Stimulated activated CD4-positive, alpha-beta T cell treated with anti-CD3 and anti-CD28 coated beads, Interleukin-1b, Interleukin-23, amount 100 ng/mL, for 4 hours (primary cell): ENCODE measurements around the gene NME4.

ENCODE experiments used
- DNase-seq, 2 donors: peaks; one replicate each; pipeline ENCODE4 v3.0.0-alpha.2; 2020; ENCODE audit warnings: low read depth in 2 of 2

NME4 gene

DNA sequence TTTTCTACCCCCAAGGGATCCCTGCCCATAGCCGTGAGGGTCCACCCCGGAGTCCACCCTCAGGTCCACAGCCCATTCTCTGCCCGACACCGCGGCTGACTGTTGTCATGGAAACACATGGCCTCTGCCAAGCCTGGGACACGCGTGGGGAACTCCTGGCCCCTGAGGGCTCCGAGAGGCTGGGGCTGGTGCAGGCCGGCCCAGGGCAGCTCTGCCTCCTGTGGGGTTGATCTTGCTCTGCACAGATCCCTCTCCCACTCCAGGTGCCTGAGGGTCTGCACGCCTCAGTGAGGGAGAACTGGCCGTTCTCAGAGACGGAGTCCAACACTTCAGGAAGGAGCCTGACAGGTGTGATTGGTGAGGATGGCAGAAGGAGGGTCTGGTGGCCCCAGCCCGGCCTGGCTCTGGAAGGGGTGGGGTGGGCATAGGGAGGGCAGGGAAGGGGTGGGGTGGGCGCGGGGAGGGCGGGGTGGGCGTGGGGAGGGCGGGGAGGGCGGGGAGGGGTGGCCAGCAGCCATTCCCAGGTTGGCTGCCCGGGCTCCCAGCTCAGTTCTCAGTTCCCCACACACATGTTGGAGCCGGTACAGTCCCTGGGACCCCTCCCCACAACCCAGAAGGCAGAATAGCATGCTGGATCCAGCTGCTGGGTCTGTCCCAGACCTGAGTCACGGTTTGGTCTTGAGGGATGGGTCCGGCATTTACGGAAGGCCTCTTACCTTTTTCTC, 33.1 kb upstream of the NME4 start:
- DNase-seq, result no peak

DNA sequence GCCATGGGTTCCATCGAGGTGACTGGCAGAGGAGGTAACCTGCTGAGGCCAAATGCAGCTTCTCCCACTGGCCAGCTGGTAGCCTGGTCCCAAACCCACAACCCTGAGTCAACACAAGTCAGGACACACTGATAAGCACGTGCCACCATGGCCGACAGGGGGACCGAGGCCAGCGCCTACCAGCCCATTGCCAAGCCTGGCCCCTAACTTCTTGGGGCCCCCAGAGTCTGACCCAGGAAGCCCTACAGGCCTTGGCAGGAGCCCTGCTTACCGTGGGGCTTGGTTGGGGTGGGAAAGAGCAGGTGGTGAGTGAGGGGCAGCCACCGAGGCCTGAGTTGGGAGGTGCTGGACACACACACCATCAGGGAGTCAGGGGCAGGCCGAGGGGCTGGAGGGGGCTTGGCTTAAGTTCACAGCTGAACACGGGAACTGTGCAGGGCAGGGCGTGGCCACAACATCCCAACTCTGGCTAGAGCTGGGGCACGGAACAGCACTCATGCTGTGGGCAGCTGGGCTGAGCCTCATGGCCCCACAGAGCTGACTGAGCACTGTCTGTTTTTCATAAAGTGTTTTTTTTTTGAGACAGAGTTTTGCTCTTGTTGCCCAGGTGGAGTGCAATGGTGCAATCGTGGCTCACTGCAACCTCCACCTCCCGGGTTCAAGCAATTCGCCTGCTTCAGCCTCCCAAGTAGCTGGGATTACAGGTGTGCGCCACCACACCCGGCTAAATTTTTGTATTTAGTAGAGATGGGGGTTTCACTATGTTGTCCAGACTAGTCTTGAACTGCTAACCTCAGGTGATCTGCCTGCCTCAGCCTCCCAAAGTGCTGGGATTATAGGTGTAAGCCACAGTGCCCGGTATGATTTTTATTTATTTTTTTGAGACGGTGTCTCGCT, 32.2 kb upstream of the NME4 start:
- no peak for DNase-seq

DNA sequence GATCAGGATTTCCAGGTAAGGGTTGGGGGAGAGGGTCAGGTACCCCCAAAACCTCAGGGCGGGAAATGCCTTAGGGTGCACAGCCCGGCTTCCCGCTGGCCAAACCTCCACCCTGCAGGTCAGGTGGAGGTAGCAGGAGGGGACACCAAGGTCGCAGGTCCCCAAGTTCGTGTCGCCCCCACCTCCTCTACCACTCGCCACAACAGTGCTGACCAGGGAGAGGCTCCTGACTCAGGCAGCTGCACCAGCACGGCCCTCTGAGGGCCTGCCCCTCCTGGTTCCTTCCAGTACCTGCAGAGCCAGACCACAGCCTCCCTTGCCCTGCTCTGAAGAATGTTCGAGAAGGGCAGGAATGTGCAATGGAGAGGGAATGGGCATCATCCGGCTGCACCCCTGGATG, 30.5 kb upstream of the NME4 start:
- DNase-seq, result no peak

DNA sequence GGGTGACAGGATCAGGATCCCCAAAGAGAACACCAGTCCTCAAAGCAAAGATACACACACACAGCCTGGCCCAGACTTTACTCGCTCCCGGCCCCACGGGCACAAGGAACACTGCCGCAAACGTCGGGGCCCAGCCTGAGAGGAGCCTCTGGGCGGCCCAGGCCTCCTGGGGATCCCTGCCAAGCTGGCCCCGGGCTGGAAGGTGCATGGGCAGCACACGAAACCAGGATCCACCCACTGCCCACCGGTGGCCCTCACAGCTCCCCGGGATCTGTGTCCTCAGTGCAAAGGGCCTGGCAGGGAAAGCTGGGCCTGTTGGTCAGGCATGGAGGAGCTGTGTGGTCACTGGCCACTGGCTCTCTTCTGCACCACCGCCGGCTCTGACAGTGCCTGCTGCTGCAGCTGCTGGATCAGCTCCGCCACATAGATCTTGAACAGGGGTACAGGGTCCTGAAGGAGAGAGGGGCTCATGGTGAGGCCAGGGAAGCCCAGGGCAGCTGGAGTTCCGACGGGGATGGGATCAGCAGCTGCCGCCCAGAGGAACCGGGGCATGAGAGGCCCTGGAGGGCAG, 29.6 kb upstream of the NME4 start:
- no peak for DNase-seq

DNA sequence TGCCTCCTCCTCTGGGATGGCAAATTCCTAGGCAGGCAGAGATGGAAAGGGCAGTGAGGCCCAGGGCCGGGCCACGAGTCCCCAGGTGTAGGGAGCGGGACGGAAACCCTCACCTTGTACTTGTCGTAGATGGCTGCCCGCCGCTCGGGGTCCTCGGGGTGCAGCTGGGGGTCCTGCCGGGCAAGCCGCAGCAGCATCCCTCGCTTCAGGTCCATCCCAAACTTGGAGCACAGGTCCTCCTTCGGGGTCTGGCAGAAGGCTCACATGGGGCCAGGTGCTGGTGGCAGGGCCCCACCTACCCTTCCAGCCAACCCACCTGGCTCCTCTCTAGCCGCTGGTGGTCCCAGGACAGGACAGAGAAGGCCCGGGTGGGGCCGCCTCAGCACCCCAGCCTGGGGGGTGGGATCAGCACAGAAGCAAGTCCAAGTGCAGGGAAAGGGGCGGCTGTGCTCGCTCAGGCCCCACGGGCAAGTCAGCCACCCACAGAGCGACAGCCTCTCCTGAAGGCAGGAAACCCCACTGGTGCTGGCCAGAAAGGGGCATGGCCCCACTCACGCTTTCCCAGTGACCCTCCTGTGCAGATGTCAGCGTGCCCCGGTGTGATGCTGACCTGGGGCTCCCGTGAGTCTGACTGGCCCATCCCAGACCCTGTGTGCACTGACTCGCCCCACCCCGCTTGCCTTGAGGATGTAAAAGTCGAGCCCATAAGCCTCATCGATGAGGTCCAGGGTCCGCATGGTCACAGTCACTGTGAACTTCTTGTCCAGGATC, 28.4 kb upstream of the NME4 start:
- DNase-seq, result no peak

DNA sequence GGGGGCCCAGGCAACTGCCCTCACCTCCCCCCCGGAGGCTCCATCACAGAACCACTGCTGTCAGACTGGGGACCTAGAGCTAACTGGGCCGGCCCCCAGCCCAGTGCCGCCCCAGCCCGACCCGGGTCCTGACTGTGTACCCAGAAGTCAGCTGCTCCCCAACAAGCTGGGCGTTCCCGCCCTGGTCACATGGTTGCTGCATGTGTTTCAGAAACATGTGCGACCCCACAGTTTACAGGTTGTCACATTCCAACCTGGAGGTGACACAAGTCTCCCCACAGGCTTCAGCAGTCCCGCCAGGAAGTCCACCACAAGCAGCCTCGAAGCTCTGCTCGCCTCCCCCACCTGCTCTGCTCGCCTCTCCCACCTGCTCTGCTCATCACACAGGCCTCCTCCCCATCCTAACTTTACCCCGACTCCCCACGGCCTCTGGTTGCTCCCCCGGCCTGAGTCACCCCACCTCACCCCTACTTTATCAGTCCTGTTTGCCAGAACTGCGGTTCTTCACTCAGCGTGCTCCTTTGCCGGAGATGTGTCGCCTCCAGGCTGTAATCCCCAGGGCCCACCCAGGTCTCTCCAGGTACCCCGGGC, 27.6 kb upstream of the NME4 start:
- no peak for DNase-seq

DNA sequence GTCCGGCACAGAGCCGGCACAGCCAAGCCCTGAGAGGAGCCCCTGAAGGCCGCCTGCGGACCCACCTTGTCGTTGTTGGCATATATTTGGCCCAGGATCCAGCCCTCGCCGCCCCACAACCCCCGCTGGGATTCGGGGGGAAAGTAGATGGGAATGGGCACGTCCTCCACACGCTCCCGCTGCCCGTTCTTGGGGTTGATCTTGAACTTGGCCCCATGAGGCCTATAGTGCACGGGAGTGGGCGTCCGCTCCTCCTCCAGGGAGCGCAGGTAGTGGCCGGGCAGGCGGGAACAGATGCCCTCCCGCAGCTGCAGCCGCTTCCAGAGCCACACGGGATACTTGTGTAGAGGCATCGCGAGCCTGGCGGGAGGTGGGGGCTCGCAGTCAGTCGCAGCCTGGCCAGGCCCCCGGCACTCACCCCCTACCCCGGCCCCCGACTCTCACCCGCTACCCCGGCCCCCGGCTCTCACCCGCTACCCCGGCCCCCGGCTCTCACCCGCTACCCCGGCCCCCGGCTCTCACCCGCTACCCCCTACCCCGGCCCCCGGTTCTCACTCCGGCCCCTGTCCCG, 27.0 kb upstream of the NME4 start:
- DNase-seq, result no peak

DNA sequence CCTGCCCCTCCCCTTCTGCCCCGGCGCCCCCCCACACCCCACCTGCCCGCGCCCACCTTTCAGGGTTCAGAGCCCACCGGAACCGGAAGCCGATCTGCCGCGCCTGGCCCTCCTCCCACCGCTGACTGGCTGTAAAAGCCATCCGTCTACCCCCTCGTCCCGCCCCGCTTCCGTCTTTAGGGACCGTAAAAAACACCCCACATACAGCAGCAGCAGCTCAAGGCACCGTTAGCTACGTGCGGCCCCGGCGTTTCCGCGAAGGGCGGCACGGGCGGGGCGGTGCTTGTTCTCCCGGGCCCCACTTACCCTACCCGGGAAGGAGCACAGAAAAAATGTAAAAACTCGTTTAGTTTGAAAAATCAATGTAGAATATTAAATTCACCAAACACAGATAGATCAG, 26.6 kb upstream of the NME4 start, which contains the start of gene MRPL28:
TSS of gene MRPL28 (minus strand) at position 96 of the 400 bp plus-strand sequence. CDS start 320 bp downstream, outside the sequence.
- DNase-seq, result peak; percentile 89 to 91

DNA sequence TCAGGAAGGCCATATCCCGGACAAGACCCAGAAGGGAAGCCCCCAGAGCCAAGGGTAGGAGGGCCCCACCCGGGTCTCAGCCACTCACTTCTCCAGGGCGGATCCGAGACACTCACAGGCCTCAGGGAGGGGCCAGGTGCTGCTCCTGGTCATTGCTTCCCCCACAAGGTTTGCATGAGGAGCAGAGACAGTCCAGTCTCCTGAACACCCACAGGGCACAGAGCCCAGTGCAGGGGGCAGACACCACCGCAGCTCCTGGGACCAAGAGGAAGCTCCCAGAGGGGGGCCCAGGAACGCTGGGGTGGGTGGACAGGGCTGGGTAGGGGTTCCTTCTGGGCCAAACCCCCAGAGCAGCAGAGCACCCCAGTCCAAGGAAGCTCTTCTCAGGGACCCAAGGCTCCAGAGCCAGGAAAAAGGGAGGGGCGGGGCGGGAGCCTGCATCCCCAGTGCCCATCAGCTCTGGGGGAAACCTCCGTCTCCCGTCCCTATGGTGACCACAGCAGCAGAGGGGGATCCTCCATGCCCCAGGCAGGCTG, 26.0 kb upstream of the NME4 start:
- no peak for DNase-seq

DNA sequence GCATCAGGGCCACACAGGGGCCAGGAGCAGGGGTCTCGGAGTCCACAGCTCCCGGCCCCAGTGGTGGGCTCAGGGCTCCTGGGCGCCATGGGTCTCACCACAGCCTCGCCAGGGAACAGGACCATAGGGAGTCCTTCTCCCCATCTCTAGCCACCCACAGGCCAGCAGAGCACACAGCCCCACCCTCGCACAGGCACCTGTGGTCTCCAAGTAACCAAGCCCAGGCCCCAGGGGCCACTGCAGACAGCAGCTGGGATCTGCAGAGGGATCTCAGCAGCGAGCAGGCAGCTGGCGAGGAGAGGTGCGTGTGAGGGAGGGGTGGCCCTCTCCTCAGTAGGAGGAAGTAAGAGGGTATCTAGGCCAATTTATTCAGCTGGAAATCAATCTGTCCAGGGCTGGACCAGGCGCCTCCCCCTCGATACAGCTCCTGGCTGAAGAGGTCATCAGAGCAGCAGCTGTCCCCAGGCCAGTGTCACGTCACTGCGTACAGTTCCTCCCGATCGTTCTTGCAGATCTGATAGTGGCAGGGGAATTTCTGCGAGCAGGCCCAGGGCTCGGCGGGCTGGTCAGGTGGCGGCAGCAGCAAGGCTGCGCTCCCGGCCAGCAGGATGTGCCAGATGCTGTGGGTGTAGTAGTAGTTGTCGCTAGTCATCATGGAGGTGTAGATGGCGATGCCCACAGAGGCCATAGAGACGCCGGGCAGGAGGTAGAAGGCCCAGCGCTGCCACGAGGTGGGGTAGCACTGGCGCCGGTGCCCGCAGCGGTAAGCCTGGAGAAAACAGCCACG, 25.3 kb upstream of the NME4 start:
- DNase-seq, result no peak

DNA sequence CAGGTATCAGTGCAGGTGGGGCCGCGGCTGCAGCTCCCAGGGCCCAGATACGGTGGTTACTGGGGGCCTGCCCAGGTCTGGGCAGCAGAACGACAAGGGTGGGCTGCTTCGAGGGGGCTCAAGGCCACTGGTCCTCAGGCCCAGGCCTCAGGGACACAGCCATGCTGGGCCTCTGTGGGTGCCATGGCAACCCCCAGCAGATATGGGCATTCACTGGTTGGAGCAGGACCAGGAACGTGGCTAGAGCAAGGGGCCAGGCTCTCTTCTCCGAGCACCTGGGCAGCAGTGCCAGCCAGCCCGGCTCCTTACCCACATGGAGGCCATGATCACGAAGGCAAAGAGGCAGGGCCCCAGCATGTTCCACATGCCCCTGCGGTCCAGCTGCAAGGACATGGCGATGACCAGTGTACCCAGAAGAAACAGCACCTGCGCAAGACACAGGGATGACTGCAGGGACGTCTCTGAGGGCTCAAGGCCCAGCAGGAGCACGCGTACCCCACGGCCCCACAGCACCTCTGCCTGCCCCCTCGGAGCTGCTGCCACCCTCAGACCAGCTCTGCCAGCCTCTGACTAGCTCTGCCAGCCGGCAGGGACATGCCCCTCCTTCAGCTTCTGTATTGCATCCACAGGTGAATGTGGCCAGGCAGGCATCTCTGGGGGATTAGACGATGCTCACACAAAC, 24.6 kb upstream of the NME4 start:
- no peak for DNase-seq

DNA sequence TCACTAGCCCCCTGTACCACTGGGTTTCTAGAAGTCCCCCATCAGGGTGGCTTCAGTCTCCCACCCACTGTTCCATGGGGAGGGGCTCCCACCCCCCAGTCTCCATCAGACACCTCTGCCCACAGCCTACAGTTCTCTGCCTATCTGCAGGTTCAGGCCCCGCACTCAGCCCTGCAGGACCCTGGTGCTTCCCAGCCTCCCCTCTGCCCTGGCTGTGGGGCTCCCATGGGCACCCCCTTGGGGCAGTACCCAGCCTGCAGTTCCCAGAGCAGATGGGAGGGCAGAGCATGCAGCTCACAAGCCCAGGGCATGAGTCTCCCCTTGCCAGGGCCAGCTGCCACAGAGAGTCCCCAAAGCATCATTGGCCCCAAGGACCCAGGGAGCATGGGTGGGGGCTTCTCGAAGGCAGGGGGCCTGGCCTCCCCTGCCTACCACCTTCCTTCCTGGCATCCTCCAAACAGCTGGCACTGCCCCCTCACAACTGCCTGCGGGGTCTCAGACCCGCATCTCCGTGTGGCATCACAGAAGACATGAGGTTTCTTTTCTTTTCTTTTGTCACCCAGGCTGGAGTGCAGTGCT, 23.9 kb upstream of the NME4 start:
- no peak for DNase-seq

DNA sequence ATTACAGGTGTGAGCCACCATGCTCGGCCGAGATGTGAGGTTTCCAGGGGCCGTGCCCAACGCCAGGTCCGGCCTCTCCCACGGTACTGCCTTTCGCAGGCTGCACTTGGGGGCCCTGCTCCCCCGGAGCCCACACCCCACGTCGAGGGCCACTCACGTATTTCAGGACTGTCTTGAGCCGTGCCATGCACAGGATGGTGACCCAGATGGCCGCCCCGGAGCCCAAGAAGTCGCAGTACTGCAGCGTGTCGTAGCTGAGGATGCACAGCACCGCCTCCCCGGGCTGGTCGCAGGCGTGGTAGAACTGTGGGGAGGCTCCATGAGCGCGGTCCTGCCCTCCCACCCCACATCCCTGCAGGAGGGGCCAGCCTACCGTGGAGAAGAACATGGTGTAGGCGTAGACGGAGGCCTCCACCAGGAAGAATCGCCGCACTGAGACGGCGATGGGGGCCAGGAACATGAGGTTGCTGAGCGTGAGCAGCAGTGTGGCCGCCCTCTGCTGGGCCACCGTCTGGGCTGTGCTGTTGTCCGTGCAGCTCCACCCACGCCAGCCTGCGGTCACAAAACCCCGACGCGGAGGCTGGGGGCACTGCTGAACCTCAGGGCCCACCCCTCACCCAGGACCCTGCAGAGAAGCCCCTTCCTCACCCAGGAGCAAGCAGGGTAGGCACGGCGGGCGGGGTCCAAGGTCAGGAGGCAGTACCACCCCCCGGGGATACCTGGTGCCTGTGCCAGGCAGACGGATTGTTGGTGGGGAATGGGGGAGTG, 23.0 kb upstream of the NME4 start:
- DNase-seq, result no peak

DNA sequence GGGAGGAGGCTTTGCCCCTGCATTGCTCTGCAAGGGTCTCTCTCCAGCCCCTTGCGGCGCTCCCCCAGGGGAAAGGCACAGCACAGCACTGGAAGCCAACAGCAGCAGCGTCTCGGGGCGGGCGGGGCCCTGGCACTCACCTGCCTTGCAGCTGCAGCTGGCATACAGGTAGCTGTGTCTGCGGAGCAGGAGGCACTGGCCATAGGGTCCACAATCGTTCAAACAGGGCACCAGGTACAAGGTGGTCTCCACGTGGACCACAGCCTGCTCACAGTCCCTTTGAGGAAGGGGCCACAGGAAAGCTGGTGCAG, 22.4 kb upstream of the NME4 start:
- no peak for DNase-seq

DNA sequence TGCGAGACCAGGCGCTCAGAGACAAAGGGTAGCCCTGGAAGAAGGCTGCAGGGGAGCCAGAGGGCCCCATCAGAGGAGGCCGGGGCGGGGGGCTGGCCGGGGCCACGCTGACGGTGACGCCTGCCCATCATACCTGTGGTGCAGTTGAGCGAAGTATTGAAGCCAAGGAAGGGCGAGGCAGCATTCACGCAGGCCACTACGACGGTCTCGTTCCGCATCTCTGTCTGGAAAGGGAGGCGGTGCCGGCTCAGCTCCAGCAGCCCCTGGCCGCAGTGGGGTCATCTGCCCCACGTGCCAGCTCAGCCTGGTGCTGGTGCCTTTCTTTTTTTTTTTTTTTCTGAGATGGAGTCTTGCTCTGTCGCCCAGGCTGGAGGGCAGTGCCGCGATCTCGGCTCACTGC, 21.8 kb upstream of the NME4 start:
- no peak for DNase-seq

DNA sequence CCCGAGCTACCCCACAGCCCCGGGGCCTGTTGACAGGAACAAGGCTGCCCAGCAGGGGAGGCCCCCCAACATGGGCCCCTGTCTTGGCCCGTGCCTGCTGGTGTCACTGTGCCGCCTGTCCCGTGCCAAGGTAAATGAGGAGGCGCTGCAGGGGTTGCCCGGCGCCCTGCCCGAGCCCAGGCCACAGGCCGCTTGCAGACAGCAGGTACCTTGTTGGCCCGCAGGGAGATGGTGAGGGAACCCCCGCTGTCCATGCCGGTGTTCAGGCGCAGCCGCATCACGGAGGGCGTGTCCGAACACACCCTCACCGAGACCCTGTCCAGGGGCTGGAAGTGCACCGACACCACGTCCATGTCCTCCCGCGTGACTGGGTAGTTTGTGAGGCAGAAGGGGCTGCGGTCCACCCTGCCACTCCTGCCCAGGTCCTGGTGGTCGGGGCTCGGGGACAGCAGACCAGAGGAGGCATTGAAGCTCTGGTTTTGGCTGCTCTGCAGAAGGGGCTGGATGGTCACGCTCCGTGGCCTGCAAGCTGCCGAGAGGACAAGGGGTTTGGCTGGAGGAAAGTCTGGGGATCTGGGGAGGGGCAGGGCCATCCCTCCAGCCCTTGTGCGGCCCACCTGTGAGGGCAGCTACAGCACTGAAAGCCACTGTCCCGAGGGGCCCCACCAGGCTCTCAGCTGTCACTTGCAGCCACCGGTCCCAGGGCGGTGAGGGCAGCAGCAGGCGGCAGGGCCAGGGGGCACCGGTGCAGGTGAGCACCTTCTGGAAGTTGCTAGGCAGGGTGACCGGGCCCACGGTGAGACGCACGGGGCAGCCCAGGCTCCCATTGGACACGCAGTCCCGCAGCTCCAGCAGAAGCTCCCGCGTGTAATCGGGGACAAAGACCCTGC, 20.8 kb upstream of the NME4 start:
- DNase-seq, result no peak

DNA sequence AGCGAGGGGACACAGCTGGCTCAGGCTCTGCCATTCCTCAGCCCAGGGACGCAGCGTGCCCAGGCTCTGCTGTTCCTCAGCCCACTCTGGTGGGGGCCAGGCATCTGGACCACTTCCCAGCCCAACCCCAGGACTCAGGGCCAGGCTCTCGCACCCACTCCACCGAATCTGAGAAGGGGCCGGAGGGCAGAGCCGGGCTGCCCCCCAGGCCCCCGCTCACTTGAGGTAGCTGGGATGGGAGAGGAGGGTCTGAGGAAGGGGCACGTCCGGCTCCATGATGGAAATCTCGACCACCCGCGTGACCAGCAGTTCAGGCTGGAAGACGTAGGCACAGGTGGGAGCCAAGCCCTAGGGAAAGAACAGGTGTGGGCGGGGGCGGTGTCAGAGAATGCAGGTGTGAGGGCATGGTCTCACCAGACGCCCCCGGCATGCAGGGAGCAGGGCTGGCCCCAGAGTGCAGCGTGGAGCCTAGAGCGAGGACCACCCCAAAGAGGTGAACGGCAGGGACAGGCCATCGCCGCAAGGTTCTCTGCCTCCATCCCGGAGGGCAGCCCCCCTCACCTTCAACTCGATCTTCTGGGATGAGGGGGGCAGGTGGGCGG, 20.1 kb upstream of the NME4 start:
- DNase-seq, result no peak
